Activated T-cell treated with anti-CD3 and anti-CD28 coated beads, Interleukin-2, amount 50 U/mL, for 24 hours (primary cell): ENCODE results near the gene GJC1.

ENCODE experiments used
- DNase-seq: peaks from one replicate; pipeline ENCODE4 v3.0.0-alpha.2; 2020
- H3K27ac Mint-ChIP-seq: 2 replicates; pipeline ENCODE4 v1.8.0; 2020; ENCODE audit warnings: mild to moderate bottlenecking, mixed read lengths
- H3K27me3 Mint-ChIP-seq: 2 replicates; pipeline ENCODE4 v1.8.0; 2020; ENCODE audit warnings: mixed read lengths
- H3K36me3 Mint-ChIP-seq: 2 replicates; pipeline ENCODE4 v1.8.0; 2020; ENCODE audit warnings: low read depth, mixed read lengths
- H3K4me1 Mint-ChIP-seq: 2 replicates; pipeline ENCODE4 v1.8.0; 2020; ENCODE audit warnings: low read depth, mixed read lengths
- H3K4me3 Mint-ChIP-seq: 2 replicates; pipeline ENCODE4 v1.8.0; 2020; ENCODE audit warnings: mild to moderate bottlenecking, moderate library complexity, mixed read lengths
- H3K9me3 Mint-ChIP-seq: 2 replicates; pipeline ENCODE4 v1.8.0; 2020; ENCODE audit warnings: mixed read lengths

The GJC1 gene

DNA sequence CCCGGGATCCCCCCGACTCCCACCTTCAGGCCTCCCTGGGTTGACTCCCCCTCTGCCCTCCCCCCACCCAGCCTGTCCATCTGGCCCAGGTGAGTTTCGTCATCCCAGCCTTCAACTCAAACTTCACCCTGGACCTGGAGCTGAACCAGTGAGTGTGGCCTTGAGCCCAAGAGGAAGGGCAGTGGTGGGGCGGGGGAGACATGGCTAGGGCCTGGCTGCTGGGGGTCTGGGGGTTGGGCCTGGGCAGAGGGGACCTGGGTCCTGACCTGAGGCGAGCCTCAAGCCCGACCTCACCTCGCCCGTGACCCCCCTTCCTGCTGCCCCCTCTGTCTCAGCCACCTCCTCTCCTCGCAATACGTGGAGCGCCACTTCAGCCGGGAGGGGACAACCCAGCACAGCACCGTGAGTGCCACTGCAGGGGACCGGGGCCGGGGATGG lies 60.4 kb downstream of the GJC1 start:
- Mint-ChIP-seq H3K36me3 (no peaks in the 10 kb centered on the region), H3K9me3 (no peaks in the 10 kb centered on the region), H3K4me1 (peaks cover 2% of the 10 kb centered on the region), H3K27ac (no peak overlapping the region), H3K27me3 (peaks cover 25% of the 10 kb centered on the region), H3K4me3 (no peak overlapping the region)
- no peak for DNase-seq

DNA sequence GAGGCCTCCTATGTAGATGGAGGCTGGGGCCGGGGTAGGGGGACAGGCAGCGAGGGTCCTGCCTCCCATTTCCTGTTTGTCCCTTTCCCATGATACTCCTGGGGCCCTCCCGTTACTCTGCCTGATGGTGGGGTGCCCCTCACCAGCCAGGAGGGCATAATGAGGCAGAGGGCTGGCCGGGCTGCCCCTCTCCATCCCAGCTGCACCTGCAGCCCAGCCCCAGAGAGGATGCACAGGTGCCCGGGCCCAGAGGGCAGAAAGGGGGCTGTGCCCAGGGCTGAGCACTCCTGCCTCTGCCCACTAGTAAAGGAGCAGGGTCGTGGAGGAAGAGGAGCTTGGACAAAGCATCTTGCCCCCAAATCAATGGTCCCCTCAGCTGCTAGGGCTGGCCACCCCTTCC lies 60.9 kb downstream of the GJC1 start:
- no peaks in the 10 kb centered on the region for H3K4me1 Mint-ChIP-seq
- H3K9me3 Mint-ChIP-seq, result no peaks in the 10 kb centered on the region
- H3K27me3 Mint-ChIP-seq, result peaks cover 29% of the 10 kb centered on the region
- no peak overlapping the region for H3K4me3 Mint-ChIP-seq
- H3K36me3 Mint-ChIP-seq, result no peaks in the 10 kb centered on the region
- DNase-seq, result no peak
- H3K27ac Mint-ChIP-seq, result no peak overlapping the region

DNA sequence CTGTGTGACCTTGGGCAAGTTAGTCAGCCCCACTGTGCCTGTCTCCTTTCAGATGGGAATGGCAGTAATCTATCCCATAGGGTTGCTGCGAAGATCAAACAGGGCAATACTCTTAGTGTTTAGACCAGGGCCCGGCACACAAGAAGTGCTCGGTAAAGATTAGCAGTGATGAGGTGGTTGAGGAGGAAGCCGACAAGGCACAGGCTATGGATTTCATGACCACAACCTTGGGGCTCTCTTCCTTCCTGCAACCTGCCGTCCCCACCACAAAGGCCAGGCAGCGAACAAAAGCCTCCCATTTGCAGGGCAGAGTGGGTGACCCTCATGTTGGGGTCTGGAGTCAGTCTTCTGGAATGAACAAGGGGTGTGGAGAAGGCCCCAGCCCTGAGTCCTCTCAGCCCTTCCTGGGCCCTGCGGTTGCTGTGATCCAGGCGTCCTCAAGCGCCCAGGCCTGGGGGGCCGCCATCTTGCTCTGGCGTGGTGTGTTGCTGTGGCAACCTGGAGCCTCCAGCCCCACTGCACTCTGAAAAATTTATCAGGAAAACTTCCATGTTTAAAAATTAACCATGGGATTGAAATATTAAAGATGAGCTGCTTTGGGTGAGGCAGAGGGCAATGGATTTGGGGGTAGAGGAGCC lies 61.5 kb downstream of the GJC1 start:
- no peaks in the 10 kb centered on the region for H3K4me1 Mint-ChIP-seq
- no peak overlapping the region for H3K4me3 Mint-ChIP-seq
- no peak for DNase-seq
- peaks cover 33% of the 10 kb centered on the region for H3K27me3 Mint-ChIP-seq
- no peak overlapping the region for H3K27ac Mint-ChIP-seq
- no peaks in the 10 kb centered on the region for H3K36me3 Mint-ChIP-seq
- H3K9me3 Mint-ChIP-seq, result no peaks in the 10 kb centered on the region

DNA sequence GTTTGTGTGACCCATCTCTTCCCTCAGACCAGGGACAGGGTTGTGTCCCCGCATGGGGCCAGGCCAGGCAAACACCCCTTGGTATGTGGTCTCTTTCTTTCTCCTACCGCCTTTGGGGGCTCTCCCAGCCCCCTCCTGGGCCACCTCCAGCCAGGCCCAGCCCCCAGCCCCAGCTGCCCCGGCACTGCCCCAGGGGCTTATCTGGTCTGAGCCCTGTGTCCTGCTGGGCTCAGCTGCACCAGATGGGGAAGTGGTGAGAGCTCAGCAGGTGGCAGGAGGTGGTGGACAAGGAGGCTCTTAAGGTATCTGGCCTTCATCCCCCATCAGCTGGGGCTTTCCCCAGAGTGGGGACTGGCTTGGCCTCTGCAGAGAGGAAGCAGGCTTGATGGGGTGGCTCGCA lies 62.6 kb downstream of the GJC1 start:
- Mint-ChIP-seq H3K4me3 (no peak overlapping the region), H3K27ac (no peak overlapping the region), H3K36me3 (no peaks in the 10 kb centered on the region), H3K4me1 (no peaks in the 10 kb centered on the region), H3K27me3 (peaks cover 37% of the 10 kb centered on the region), H3K9me3 (no peaks in the 10 kb centered on the region)
- no peak for DNase-seq

DNA sequence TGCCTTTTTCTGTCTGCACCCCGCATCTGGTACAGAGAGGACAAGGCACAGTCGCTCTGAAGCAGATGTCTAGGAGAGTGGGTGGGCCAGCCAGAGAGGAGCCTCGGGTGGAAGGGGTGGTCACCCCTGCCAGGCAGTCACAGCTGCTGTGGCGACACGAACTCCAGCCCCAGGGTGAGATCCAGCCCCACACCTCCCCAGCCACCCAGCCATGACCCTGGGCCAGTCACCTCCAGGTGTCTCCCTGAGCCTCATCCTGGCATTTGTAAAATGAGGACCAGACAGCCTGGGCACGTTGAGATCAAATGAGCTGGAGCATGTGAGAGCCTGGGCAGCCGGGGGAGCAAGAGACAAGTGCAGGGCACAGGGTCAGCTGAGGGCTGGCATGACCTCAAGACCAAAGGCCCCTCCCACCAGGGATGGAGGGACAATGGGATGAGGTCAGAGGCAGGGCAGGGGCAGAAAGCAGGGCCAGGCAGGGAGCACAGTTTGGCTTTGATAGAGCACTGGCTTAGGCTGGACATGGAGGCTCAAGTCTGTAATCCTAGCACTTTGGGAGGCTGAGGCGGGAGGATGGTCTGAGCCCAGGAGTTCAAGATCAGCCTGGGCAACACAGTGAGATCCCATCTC lies 63.6 kb downstream of the GJC1 start:
- DNase-seq, result no peak
- Mint-ChIP-seq H3K27ac (no peak overlapping the region), H3K36me3 (no peaks in the 10 kb centered on the region), H3K9me3 (no peaks in the 10 kb centered on the region), H3K4me3 (no peak overlapping the region), H3K4me1 (no peaks in the 10 kb centered on the region), H3K27me3 (peaks cover 40% of the 10 kb centered on the region)

DNA sequence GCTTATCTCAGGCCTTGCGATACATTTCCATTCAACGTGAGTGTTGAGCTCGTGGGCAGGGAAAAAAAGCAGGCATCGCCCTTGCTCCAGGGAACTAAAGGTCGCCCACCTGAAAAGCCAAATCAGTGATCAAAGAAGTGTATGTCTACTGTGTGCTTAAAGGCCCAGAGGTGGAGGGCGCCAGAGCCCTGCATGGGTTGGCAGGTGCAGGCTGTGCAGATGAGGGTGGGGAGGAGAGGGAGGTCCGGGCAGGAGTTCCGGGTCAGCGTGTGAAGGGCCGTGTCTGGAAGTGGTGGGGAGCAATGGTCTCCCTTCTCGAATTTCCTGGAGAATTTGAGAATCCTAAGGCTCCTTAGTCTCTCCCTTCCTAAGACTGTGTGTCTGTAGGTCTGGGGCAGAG lies 64.1 kb downstream of the GJC1 start:
- Mint-ChIP-seq H3K36me3 (no peaks in the 10 kb centered on the region), H3K4me3 (no peak overlapping the region), H3K27me3 (peaks cover 46% of the 10 kb centered on the region), H3K27ac (no peak overlapping the region), H3K4me1 (no peaks in the 10 kb centered on the region), H3K9me3 (no peaks in the 10 kb centered on the region)
- DNase-seq, result no peak

DNA sequence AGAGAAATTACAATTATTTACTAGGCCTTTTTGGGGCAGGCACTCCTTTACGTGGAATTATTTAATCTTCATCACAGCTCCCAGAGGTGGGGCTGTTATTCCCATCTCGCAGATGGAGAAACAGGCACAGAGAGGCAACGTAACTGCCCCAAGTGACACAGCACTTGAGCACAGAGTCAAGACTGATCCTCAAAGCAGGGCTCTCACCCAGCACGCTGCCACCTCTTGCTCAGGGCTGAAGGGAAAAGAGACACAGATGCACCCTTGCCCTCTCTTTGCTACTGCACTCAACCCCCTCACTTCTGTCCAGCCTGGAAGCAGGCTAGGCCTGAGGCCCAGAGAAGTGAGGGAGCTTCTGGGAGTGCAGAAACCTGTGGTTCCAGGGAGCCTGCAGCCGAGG lies 66.9 kb downstream of the GJC1 start:
- Mint-ChIP-seq H3K36me3 (no peaks in the 10 kb centered on the region), H3K27ac (no peak overlapping the region), H3K9me3 (no peaks in the 10 kb centered on the region), H3K27me3 (peaks cover 53% of the 10 kb centered on the region), H3K4me1 (peaks cover under 1% of the 10 kb centered on the region), H3K4me3 (no peak overlapping the region)
- no peak for DNase-seq

DNA sequence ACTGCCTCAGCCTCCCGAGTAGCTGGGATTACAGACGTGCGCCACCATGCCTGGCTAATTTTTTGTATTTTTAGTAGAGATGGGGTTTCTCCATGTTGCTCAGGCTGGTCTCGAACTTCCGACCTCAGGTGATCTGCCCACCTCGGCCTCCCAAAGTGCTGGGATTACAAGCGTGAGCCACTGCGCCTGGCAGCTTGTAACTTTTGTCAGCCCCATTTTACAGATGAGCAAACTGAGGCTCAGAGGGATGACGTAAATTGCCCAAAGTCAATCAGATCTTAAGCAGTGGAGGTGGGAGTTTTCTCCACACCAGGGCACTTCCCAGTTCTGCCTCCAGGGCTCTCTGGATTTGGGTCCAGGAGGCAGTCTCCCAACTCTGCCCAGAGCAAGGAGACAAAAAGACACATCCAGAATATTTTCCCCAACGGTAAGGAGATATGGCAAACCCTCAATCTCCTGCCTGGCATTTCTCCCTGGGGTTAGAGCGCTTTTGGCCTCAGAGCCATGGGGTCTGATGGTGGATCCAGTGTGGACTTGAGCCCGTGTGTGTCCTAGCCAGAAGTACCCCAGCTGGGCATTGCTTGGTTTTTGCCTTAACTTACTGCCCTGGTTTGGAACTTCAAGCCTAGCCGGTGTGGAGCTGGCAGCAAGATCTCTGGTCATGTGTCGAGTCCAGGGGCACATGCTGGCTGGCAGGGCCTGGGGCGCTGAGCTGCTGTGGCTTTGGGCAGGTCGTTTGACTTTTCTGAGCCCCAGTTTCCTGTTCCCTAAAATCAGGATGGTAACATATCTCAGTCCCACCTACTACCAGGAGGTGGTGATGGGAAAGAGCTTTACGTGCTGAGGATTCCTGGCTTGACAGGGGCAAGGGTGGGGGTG lies 67.9 kb downstream of the GJC1 start:
- Mint-ChIP-seq H3K4me3 (no peak overlapping the region), H3K9me3 (no peaks in the 10 kb centered on the region), H3K27me3 (peaks cover 58% of the 10 kb centered on the region), H3K27ac (no peak overlapping the region), H3K4me1 (peaks cover 1% of the 10 kb centered on the region), H3K36me3 (no peaks in the 10 kb centered on the region)
- no peak for DNase-seq

DNA sequence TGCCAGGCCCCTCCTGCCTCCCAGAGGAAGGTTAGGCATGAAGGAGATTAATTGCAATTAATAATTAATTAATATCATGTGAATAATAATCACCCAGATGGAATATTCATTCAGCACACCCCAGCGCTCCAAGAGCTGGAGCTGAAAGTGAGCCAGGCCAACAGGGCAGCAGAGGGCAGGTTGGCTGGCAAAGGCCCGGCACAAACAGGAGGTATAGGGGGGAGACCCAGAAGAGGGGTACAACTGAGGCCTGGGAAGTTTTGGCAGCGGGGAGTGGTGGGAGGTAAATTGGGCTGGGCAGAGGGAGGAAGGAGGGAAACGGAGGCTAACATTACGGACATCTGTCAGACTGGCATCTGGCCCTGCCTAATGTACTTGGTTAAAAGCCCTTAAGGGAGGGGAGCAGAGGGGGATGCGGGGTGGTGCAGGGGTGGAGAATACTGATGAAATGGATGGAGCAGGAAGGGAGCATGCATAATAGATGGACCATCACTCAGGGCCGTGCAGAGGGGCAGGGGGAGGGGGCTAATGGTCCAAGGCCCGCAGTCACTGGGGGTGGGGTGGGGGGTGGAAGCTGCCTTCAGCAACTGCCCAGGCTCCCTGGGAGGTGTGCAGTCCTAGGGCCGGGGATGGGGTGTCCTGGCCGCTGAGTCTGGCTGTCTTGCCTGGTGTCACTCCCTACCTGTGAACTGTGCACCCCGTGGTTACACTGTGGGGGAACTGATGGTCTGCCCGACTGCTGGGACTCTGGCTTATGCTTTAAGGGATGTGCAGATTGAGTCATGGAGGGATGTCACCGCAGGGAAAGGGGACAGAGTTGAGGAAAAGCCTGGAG lies 69.4 kb downstream of the GJC1 start:
- no peaks in the 10 kb centered on the region for H3K36me3 Mint-ChIP-seq
- no peak overlapping the region for H3K4me3 Mint-ChIP-seq
- H3K4me1 Mint-ChIP-seq, result peaks cover 1% of the 10 kb centered on the region
- no peaks in the 10 kb centered on the region for H3K9me3 Mint-ChIP-seq
- no peak overlapping the region for H3K27ac Mint-ChIP-seq
- H3K27me3 Mint-ChIP-seq, result peaks cover 52% of the 10 kb centered on the region
- no peak for DNase-seq

DNA sequence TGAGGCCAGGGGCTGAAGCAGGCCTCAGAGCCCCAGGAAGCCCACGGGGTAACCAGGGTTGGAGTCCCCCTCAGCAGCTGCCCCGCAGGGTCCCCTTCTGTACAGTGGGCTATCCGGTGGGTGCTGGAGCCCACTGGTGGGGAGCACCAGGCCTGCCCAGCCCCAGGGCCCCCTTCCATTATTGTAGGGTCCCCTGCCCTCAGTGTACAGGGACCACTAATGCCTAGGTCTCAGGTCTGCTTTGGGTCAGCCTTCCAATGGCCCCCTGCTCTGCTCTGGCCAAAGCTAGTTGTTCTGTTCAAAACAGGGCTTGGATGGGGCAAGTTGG lies 70.2 kb downstream of the GJC1 start:
- Mint-ChIP-seq H3K4me1 (peaks cover 1% of the 10 kb centered on the region), H3K9me3 (no peaks in the 10 kb centered on the region), H3K27ac (no peak overlapping the region), H3K27me3 (peaks cover 49% of the 10 kb centered on the region), H3K4me3 (no peak overlapping the region), H3K36me3 (no peaks in the 10 kb centered on the region)
- no peak for DNase-seq

DNA sequence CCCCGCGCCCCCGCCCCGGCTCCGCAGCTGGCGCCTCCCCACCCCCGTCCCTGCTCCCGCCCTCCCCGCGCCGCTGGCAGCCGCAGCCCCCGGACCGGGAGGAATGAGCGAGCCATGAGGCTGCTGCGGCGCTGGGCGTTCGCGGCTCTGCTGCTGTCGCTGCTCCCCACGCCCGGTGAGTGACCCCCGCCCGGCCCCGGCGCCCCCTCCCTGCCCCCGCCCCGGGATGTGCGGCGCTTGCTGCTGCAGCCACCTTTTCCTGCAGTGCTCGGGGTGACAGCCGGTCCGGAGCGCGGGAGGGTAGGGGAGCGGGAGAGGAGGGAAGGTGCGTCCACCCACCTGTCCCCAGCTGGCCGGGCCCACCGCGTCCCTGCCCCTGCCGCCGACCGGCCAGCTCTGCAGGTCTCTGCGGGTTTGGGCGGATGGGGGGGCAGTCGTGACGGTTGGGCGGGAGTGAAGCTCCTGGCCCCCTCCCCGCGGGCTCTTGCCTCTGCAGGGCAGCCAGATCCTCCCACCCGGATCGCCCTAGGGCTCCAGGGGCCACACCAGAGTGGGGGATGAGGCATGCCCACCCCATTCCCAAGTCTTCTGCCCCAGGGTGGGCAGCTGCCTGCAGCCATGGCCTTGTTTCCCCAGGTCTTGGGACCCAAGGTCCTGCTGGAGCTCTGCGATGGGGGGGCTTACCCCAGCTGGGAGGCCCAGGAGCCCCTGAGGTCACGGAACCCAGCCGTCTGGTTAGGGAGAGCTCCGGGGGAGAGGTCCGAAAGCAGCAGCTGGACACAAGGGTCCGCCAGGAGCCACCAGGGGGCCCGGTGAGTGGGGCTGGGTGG lies 70.8 kb downstream of the GJC1 start:
- no peak overlapping the region for H3K27ac Mint-ChIP-seq
- peaks cover 1% of the 10 kb centered on the region for H3K4me1 Mint-ChIP-seq
- H3K27me3 Mint-ChIP-seq, result peaks cover 43% of the 10 kb centered on the region
- H3K9me3 Mint-ChIP-seq, result no peaks in the 10 kb centered on the region
- peak; percentile 40 for DNase-seq
- H3K4me3 Mint-ChIP-seq, result no peak overlapping the region
- H3K36me3 Mint-ChIP-seq, result no peaks in the 10 kb centered on the region

DNA sequence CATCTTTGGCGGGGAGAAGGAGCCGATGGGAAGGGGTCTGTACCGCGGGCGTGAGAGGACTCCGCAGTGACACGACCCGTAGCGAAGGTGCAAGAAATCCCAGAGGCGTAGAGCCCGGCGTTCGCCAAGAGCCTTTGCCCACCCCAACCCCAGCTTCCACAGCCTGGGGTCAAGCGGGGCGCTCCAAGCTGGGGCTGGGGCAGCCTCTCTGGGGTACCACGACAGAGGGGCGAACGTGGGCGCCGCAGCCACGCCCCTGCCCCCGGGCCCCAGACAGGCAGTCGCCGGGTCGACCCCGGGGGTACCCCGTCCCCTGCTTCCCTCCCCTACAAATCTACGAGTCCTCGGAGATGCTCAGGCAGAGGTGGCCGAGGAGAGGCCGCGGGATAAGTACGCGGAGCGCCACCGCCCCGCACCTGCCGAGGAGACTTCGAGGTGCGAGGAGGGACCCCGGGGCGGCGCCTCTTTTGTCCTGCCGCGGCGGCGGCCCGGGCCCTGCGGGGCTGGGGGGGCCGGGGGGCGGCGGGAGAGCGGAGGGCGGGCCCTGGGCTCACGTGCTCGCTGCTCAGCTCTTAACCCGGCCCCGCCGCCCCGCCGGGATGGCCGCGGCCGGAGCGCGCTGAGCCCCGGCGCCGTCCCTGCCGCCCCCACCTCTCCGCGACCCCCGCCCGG lies 71.5 kb downstream of the GJC1 start, which contains the start of gene ADAM11:
ADAM11 (plus strand) TSS at position 575 of the 672 bp plus-strand sequence. CDS start 212 bp downstream, outside the sequence.
- H3K4me1 Mint-ChIP-seq, result peaks cover 1% of the 10 kb centered on the region
- H3K4me3 Mint-ChIP-seq, result no peak within 1 kb of the TSS
- H3K27ac Mint-ChIP-seq, result no peak within 1 kb of the TSS
- peak; percentile 44 for DNase-seq
- H3K27me3 Mint-ChIP-seq, result peaks cover 39% of the 10 kb centered on the region
- no peaks in the 10 kb centered on the region for H3K36me3 Mint-ChIP-seq
- no peaks in the 10 kb centered on the region for H3K9me3 Mint-ChIP-seq

DNA sequence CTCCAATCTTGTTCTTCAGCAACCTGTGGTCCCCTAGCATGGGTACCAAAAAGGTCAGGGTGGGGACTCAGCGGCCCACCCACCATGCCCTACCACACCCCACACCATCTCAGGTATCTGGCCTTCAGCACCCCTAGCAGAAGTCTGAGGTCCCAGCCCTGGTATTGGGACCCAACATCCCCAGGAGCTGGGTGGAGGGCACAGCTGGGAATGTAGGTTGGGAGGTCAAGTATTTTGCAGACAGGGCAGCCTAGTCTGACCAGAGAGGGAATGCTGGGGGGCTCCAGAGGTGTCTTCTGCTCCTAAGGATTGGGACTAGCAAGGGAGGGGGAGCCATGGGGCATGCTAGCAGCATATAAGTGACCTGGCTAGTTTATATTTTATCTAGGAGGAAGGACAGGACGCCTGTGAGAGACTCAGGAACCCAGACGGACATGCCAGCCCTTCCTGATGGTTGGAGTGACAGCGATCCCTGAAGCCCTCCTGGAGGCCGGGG lies 72.1 kb downstream of the GJC1 start:
- no peaks in the 10 kb centered on the region for H3K36me3 Mint-ChIP-seq
- no peak for DNase-seq
- peaks cover 37% of the 10 kb centered on the region for H3K27me3 Mint-ChIP-seq
- no peak overlapping the region for H3K4me3 Mint-ChIP-seq
- no peak overlapping the region for H3K27ac Mint-ChIP-seq
- H3K9me3 Mint-ChIP-seq, result no peaks in the 10 kb centered on the region
- H3K4me1 Mint-ChIP-seq, result peaks cover 1% of the 10 kb centered on the region
